Measurements from ENCODE around the gene ZNF462.

The ZNF462 gene

DNA sequence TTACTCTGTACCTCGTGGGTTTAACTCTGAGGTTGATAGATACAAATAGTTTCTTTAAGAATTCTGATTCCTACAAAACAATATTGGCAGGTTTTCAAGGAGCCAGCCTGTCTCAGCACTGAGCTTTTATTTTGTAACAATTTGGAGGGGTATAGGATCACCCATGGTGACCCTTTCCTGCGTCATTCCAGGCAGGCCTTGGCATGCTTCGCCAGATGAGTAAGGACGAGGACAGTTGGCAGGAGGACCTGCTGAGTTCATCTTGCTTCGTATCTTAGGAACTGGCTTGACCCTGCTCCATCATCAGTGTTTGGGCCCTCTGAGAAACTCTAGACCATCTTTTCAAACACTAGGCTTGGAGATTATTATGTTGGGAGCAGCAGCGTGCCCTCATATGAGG lies 17.9 kb downstream of the ZNF462 start:
- H3K4me3 ChIP-seq (ENCODE audit: low read depth, low read length) = no peak overlapping the region
- TF ChIP-seq, protein P1, sequence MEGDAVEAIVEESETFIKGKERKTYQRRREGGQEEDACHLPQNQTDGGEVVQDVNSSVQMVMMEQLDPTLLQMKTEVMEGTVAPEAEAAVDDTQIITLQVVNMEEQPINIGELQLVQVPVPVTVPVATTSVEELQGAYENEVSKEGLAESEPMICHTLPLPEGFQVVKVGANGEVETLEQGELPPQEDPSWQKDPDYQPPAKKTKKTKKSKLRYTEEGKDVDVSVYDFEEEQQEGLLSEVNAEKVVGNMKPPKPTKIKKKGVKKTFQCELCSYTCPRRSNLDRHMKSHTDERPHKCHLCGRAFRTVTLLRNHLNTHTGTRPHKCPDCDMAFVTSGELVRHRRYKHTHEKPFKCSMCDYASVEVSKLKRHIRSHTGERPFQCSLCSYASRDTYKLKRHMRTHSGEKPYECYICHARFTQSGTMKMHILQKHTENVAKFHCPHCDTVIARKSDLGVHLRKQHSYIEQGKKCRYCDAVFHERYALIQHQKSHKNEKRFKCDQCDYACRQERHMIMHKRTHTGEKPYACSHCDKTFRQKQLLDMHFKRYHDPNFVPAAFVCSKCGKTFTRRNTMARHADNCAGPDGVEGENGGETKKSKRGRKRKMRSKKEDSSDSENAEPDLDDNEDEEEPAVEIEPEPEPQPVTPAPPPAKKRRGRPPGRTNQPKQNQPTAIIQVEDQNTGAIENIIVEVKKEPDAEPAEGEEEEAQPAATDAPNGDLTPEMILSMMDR (IDR thresholded peaks at IDR 0.05; ENCODE audit: insufficient read depth, low read length, missing control alignments) = no peak
- no peak for DNase-seq (ENCODE audit: low read depth, low spot score)
- CTCF ChIA-PET = no interaction called here
- POLR2A ChIA-PET = no interaction called here

DNA sequence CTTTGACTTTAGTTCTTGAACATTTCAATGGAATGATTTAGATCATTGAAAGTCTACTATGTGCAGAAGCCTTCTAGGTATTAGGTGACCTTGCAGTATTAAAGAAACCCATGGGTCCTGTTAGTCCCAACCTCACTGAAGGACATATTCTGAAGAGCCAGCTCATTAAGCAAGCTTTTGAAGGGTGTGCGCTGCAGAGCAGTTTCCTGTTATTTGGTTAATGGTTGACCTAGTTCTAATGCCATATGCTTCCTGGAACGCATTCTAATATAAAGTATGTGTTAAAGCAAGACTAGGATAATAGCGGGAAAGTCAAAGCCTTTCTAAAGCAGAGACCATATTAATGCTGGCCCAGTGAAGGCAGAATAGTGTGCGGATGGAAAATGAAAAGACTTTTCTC lies 20.1 kb downstream of the ZNF462 start:
- POLR2A ChIA-PET = no interaction called here
- no peak for DNase-seq (ENCODE audit: low read depth, low spot score)
- CTCF ChIA-PET = interaction anchor here (1.3 kb wide), 1 partner anchor 255 kb away, joined by 5 read pairs; no protein-coding TSS in a partner anchor
- TF ChIP-seq, protein P1 (IDR thresholded peaks at IDR 0.05; ENCODE audit: insufficient read depth, low read length, missing control alignments) = no peak
- no peak overlapping the region for H3K4me3 ChIP-seq (ENCODE audit: low read depth, low read length)

DNA sequence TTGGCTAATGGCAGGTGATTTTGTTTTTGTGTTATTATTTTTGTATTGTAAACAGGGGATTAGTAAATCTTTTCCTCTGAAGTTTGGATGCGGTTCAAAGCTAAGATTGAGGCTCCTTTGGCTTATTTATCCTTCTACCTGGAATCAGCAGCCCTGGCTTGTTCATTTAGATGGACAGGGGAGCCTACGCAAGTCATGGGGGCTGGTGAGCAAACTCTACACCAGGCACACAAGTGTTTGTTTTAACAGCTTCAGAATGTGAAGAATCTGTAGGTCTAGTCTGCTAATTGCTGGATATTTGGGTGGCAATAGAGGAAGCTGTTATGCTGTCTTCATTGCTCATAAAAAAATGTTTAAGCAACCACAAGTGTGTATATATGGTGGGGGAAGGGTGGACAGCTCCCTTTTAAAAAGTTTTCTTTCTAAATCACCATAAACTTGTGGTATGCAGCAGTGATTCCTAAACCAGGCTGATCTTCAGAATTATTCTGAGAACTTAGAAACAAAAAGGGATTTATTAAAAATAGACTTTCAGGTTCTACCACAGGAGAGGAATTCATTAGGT lies 20.7 kb downstream of the ZNF462 start:
- no peak overlapping the region for H3K4me3 ChIP-seq (ENCODE audit: low read depth, low read length)
- TF ChIP-seq, protein P1 (IDR thresholded peaks at IDR 0.05; ENCODE audit: insufficient read depth, low read length, missing control alignments) = no peak
- DNase-seq (ENCODE audit: low read depth, low spot score) = no peak
- ChIA-PET POLR2A (no interaction called here), CTCF (interaction anchor here (1.3 kb wide), 1 partner anchor 254 kb away, joined by 5 read pairs; no protein-coding TSS in a partner anchor)

DNA sequence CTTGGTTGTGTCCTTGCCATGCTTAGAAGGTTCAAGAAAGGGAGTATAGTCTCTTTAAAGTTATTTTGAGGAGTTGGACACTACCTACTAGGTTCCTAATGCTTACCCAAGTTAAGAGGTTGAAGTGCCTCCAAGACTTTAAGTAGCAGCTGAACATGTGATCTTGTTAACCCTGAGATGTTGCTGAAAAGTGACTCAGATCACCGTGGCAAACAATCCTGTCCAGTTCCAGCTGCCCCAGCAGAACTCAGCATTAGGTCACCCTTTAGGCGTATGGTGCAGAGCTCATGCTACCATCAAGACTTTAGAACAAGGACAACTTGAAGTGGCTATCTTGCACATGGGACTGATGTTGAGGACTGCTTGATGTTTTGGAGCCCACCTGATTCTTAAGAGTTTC lies 22.5 kb downstream of the ZNF462 start:
- no peak overlapping the region for H3K4me3 ChIP-seq (ENCODE audit: low read depth, low read length)
- POLR2A ChIA-PET = no interaction called here
- TF ChIP-seq, protein P1 (IDR thresholded peaks at IDR 0.05; ENCODE audit: insufficient read depth, low read length, missing control alignments) = no peak
- no peak for DNase-seq (ENCODE audit: low read depth, low spot score)
- CTCF ChIA-PET = interaction anchor here (1.3 kb wide), 1 partner anchor 21 kb away, joined by 5 read pairs; no protein-coding TSS in a partner anchor

DNA sequence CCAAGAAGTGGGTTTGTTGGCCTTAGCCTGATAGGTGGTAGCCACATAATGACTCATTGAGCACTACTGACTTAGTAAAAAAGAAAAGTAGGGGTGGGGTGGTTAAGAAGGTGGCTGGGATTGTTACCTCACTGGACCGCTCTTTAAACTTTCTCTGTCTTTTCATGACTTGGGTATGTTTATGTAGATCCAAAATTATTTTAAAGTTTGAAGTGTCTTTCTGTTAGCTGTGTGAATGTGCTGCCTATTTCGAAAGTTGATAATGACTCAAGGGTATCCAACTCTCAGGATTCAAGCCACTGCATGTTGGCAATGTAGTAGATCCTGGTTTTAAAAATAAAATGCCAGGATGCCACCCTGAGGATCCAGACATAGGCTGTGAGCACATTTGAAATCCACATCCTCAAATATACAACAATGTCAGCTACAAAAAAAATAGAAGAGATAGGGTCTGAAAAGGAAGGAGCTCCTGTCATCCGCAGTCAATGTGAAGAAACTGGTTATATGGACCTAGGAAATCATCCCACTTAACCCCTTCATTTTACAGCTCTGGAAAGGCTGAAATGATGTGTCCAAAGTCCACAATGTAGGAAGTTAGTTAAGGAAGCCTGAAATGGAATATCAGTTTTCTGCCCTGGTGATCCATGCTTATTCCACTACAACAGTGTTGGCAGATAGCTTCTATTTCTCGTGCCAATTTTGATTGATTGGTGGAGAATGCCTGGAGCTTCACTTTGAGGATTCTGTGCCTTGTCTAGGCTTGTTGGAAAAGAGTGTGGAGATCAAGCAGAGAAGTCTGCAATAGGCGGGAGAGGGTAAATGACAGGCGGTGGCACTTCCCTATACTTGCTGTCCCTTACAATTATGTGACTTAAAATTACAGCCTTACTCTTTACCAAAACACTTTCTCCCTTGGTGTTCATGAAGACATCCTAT lies 23.4 kb downstream of the ZNF462 start:
- ChIA-PET CTCF (interaction anchor here (1.3 kb wide), 1 partner anchor 22 kb away, joined by 5 read pairs; no protein-coding TSS in a partner anchor), POLR2A (interaction anchor here (0.7 kb wide), 1 partner anchor 189 kb away, joined by 3 read pairs; no protein-coding TSS in a partner anchor)
- no peak for DNase-seq (ENCODE audit: low read depth, low spot score)
- TF ChIP-seq, protein P1 (IDR thresholded peaks at IDR 0.05; ENCODE audit: insufficient read depth, low read length, missing control alignments) = no peak
- H3K4me3 ChIP-seq (ENCODE audit: low read depth, low read length) = no peak overlapping the region

DNA sequence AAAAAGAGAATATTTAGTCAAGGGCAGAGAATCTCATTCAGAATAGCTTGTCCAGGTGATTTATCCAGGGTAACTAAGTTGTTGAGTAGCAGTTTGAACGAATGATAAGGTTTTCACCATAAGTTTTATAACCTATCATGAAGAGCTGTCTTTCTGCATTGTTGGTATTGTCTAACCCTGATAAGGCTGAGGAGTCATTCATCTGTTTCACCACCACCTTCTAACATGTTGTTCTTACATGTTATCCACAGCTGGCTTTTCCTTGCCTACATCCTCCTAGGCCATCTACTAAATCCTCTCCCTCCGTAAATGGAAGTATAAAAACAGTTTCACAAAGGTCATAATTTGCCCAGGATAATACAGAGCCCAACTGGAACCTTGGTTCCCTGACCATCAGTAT lies 24.1 kb downstream of the ZNF462 start:
- no peak overlapping the region for H3K4me3 ChIP-seq (ENCODE audit: low read depth, low read length)
- CTCF ChIA-PET = no interaction called here
- POLR2A ChIA-PET = no interaction called here
- TF ChIP-seq, protein P1 (IDR thresholded peaks at IDR 0.05; ENCODE audit: insufficient read depth, low read length, missing control alignments) = no peak
- DNase-seq (ENCODE audit: low read depth, low spot score) = no peak
